Upper lobe of right lung (tissue), 1 donor: ENCODE measurements around the gene MAPK14. TPM values are rescaled to one million over a fixed set of nuclear protein-coding genes. Genes with fewer than 3 reads are reported as not detected.

Source experiments
- ATAC-seq: fragments of 200-7000 bp; cut with Tn5 transposase; one replicate; pipeline ENCODE4 v1.9.1; 2020; ENCODE audit warnings: mild to moderate bottlenecking, moderate library complexity
- DNase-seq: peaks from one replicate; pipeline ENCODE4 v3.0.0-alpha.2; 2020
- H3K27ac ChIP-seq: fragments of 200-600 bp; one replicate; pipeline ENCODE4 v1.8.0; 2022
- H3K27me3 ChIP-seq: fragments of 200-600 bp; one replicate; pipeline ENCODE4 v1.8.0; 2022; ENCODE audit warnings: mild to moderate bottlenecking
- H3K36me3 ChIP-seq: fragments of 200-600 bp; one replicate; pipeline ENCODE4 v1.8.0; 2022
- H3K4me1 ChIP-seq: fragments of 200-600 bp; one replicate; pipeline ENCODE4 v1.8.0; 2022
- H3K4me3 ChIP-seq: fragments of 200-600 bp; one replicate; pipeline ENCODE4 v1.8.0; 2022; ENCODE audit warnings: mild to moderate bottlenecking
- H3K9me3 ChIP-seq: fragments of 200-600 bp; one replicate; pipeline ENCODE4 v1.8.0; 2022
- CTCF ChIP-seq: fragments of 200-600 bp; IDR thresholded peaks from one replicate; pipeline ENCODE4 v1.8.0; 2022; ENCODE audit warnings: antibody characterized with exemption
- intact Hi-C: fragments of 100-400 bp; cut with DNase I; formaldehyde crosslinking; loops from one replicate; pipeline ENCODE4 v1.11.0; 2022
- total RNA-seq: library from RNA; stranded (reverse); fragmentation: NEBNext Ultra II Directional; extraction: Animal tissue kit (Norgen Biotek cat#: 25700); gene quantifications from one replicate; pipeline ENCODE4 v1.2.1, GENCODE V29; 2021
- donor health status: DM: no; HTN: yes; CAD: no; lungs with severe emphysema.

MAPK14 gene
- total RNA-seq, 1 donor from 2014 or later = 60.6 TPM

- no peaks in the 10 kb centered on the region for H3K4me1 ChIP-seq
- no peak overlapping the region for H3K27ac ChIP-seq
- no peak for TF ChIP-seq CTCF
- no peak for ATAC-seq
- no peak overlapping the region for H3K4me3 ChIP-seq
- intact Hi-C loops = no loop called here
- DNase-seq = no peak
- no peaks in the 10 kb centered on the region for H3K27me3 ChIP-seq
- peaks cover 26% of the 10 kb centered on the region for H3K36me3 ChIP-seq
- H3K9me3 ChIP-seq = no peaks in the 10 kb centered on the region
Measured at GRCh38 chr6:36141091-36141490, 113.5 kb downstream of the MAPK14 start.

GRCh38 chr6:36141961-36142360 is 114.4 kb downstream of the MAPK14 start:
- intact Hi-C loops = no loop called here

GRCh38 chr6:36142971-36143838 is 115.6 kb downstream of the MAPK14 start:
- Histone ChIP-seq H3K27me3 (no peaks in the 10 kb centered on the region), H3K27ac (no peak overlapping the region), H3K4me1 (no peaks in the 10 kb centered on the region), H3K4me3 (no peak overlapping the region), H3K9me3 (no peaks in the 10 kb centered on the region), H3K36me3 (peaks cover 14% of the 10 kb centered on the region)
- no peak for DNase-seq
- intact Hi-C loops = no loop called here
- no peak for TF ChIP-seq CTCF
- no peak for ATAC-seq

More at GRCh38 chr6:36141961-36142360, 114.4 kb downstream of the MAPK14 start:
- H3K9me3 ChIP-seq = no peaks in the 10 kb centered on the region
- DNase-seq = no peak
- H3K4me1 ChIP-seq = no peaks in the 10 kb centered on the region
- no peak for TF ChIP-seq CTCF
- H3K27me3 ChIP-seq = no peaks in the 10 kb centered on the region
- no peak overlapping the region for H3K4me3 ChIP-seq
- peaks cover 17% of the 10 kb centered on the region for H3K36me3 ChIP-seq
- H3K27ac ChIP-seq = no peak overlapping the region
- no peak for ATAC-seq

GRCh38 chr6:36145495-36145894 is 117.9 kb downstream of the MAPK14 start:
- no peak for ATAC-seq
- no peaks in the 10 kb centered on the region for H3K27me3 ChIP-seq
- TF ChIP-seq CTCF = no peak
- H3K27ac ChIP-seq = no peak overlapping the region
- no peak overlapping the region for H3K4me3 ChIP-seq
- intact Hi-C loops = no loop called here
- no peaks in the 10 kb centered on the region for H3K9me3 ChIP-seq
- H3K36me3 ChIP-seq = no peaks in the 10 kb centered on the region
- H3K4me1 ChIP-seq = peaks cover 9% of the 10 kb centered on the region
- DNase-seq = no peak

DNA sequence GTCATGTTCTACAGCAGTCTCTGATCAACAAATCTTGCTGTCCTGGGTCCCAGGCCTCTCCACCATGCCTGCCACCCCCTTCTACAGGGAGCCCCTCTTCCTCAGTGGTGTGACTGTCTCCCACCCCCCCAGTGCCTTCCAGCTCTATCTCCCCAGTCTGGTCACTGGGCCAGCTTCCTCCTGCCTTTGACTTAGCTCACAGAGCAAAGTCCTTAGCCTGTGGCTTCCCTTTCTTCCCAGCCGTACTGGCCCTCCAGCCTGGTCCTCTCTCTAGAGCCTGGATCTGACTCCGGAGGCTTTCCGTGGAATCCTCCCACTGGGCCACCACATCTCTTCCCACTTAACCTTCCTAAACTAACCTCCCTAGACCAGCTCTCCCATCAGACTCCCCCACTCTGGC is 119.7 kb downstream of the MAPK14 start:
- H3K36me3 ChIP-seq = no peaks in the 10 kb centered on the region
- no peaks in the 10 kb centered on the region for H3K27me3 ChIP-seq
- intact Hi-C loops = no loop called here
- no peak overlapping the region for H3K4me3 ChIP-seq
- ATAC-seq = peak; percentile 54
- no peaks in the 10 kb centered on the region for H3K9me3 ChIP-seq
- H3K27ac ChIP-seq = no peak overlapping the region
- no peak for DNase-seq
- H3K4me1 ChIP-seq = peaks cover 10% of the 10 kb centered on the region
- no peak for TF ChIP-seq CTCF
